ENCODE data around the gene RRAS2.

DNA sequence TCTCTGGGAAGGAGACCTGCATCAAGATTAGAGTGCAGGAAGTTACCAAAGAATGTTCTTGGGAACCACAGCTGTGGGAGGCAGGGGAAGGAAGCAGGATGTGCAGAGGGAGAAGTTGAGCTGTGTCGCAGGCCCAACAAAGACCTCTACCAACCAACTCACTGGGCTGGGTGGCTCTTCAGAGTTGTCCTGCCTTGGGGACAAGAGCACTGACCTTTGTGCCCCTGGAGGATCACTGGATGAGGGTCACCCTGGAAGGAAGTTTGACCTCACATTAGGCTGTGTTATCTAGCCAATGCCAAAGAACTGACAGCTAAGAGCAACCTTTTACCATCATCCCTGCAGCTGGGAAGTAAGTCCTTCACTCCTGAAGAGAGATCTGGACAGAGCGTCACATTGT is 130.6 kb downstream of the RRAS2 start:
- TF ChIP-seq POLR2AphosphoS5 (IDR thresholded peaks at IDR 0.05; ENCODE audit: low read depth, low read length) (no peak), TAF1 (IDR thresholded peaks at IDR 0.05; ENCODE audit: borderline replicate concordance, insufficient read depth, low read length) (no peak), SIN3A (IDR thresholded peaks at IDR 0.05; ENCODE audit: borderline replicate concordance, insufficient read depth, low read length) (no peak)
- TF ChIP-seq, protein P1, sequence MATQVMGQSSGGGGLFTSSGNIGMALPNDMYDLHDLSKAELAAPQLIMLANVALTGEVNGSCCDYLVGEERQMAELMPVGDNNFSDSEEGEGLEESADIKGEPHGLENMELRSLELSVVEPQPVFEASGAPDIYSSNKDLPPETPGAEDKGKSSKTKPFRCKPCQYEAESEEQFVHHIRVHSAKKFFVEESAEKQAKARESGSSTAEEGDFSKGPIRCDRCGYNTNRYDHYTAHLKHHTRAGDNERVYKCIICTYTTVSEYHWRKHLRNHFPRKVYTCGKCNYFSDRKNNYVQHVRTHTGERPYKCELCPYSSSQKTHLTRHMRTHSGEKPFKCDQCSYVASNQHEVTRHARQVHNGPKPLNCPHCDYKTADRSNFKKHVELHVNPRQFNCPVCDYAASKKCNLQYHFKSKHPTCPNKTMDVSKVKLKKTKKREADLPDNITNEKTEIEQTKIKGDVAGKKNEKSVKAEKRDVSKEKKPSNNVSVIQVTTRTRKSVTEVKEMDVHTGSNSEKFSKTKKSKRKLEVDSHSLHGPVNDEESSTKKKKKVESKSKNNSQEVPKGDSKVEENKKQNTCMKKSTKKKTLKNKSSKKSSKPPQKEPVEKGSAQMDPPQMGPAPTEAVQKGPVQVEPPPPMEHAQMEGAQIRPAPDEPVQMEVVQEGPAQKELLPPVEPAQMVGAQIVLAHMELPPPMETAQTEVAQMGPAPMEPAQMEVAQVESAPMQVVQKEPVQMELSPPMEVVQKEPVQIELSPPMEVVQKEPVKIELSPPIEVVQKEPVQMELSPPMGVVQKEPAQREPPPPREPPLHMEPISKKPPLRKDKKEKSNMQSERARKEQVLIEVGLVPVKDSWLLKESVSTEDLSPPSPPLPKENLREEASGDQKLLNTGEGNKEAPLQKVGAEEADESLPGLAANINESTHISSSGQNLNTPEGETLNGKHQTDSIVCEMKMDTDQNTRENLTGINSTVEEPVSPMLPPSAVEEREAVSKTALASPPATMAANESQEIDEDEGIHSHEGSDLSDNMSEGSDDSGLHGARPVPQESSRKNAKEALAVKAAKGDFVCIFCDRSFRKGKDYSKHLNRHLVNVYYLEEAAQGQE (IDR thresholded peaks at IDR 0.05; ENCODE audit: insufficient read depth in 1 of 2, low read depth in 2 of 2, low read length in 2 of 2) = no peak
